Gastrocnemius medialis (tissue), 4 donors: ENCODE data around the gene MDFIC2. TPM values are rescaled to one million over a fixed set of nuclear protein-coding genes. Genes with fewer than 3 reads are reported as not detected.

Experiments used
- ATAC-seq, 2 donors: fragments of 150-250 bp; one replicate each; pipeline ENCODE4 v1.9.1; 2016
- DNase-seq, 2 donors: peaks; one replicate each; pipeline ENCODE4 v3.0.0-alpha.2; 2019
- H3K27ac ChIP-seq, 4 donors: fragments of 200-600 bp; sonication (generic); 1 replicate in 1 of 4; 2 replicates in 3 of 4; pipeline ENCODE4 v1.5.1; 2016 to 2018; ENCODE audit warnings: mild to moderate bottlenecking in 2 of 4, moderate library complexity in 1 of 4
- H3K27me3 ChIP-seq, 3 donors: fragments of 200-600 bp; sonication (generic) in 2 of 3; 1 replicate in 1 of 3; 2 replicates in 2 of 3; pipeline versions ENCODE4 v1.5.1 to v1.6.0; 2016 to 2019; ENCODE audit warnings: mild to moderate bottlenecking in 1 of 3, moderate library complexity in 1 of 3
- H3K36me3 ChIP-seq, 2 donors: fragments of 200-600 bp; sonication (generic) in 1 of 2; one replicate each; pipeline ENCODE4 v1.5.1; 2017 to 2018
- H3K4me1 ChIP-seq, 2 donors: fragments of 200-600 bp; sonication (generic) in 1 of 2; one replicate each; pipeline ENCODE4 v1.5.1; 2016 to 2017; ENCODE audit warnings: mild to moderate bottlenecking in 2 of 2
- H3K4me3 ChIP-seq, 4 donors: fragments of 200-600 bp; sonication (generic) in 3 of 4; 1 replicate in 1 of 4; 2 replicates in 3 of 4; pipeline ENCODE4 v1.5.1; 2016 to 2019; ENCODE audit warnings: mild to moderate bottlenecking in 2 of 4
- H3K9me3 ChIP-seq, 3 donors: fragments of 200-600 bp; sonication (generic) in 2 of 3; 1 replicate in 1 of 3; 2 replicates in 2 of 3; pipeline ENCODE4 v1.5.1; 2016 to 2019
- CTCF ChIP-seq, 5 experiments: fragments of 450-650 bp in 3 of 5; fragments of 200-600 bp in 2 of 5; sonication (generic) in 2 of 5; IDR thresholded peaks in 4 of 5; conservative IDR thresholded peaks in 1 of 5; 1 replicate in 4 of 5; 2 replicates in 1 of 5; pipeline ENCODE4 v1.5.1; 2016 to 2019; ENCODE audit warnings: antibody characterized with exemption in 5 of 5, mild to moderate bottlenecking in 3 of 5, moderate library complexity in 3 of 5
- POLR2A ChIP-seq, 2 donors: fragments of 450-650 bp; IDR thresholded peaks; one replicate each; pipeline ENCODE4 v1.6.1; 2017; ENCODE audit warnings: antibody characterized with exemption in 2 of 2, mild to moderate bottlenecking in 2 of 2, moderate library complexity in 2 of 2
- in situ Hi-C, 4 donors: fragments of 200-750 bp; cut with MboI; loops; one replicate each; pipeline versions ENCODE4 v1.15.0 to v1.8.0; 2017; ENCODE audit warnings: low sequenced_read_pairs in 4 of 4
- intact Hi-C: fragments of 100-400 bp; cut with DNase I; formaldehyde crosslinking; loops from one replicate; pipeline ENCODE4 v1.15.1; 2023; ENCODE audit warnings: low total_unique reads
- total RNA-seq, 4 donors: library from RNA; depleted of rRNA; stranded (reverse); fragments of >200 nt; gene quantifications; one replicate each; pipeline versions ENCODE4 v1.1.0 to v1.2.3, GENCODE V29; 2016

MDFIC2 gene
- not detected for total RNA-seq

DNA sequence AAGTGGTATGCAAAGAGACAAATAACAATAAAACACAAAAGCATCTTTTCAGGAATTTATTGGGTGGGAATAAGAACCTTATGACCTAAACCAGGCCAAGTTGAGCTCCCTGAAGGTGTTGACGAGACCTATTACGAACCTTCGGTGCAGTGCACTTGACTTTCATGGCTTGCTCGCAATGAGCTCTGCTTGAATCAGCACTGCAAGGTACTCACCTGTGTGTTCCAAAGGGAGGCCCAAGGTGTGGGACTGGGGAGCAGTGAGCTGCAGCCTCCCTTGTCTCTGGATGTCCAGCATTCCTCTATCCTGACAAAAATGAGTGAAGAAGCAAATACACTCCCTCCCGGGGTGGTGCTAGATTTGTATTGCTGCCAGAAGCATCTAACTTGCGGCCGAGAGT lies at the start of gene MDFIC2:
Gene MDFIC2 (minus strand): TSS at position 303 of the 400 bp plus-strand sequence. CDS start 665 bp downstream, outside the sequence.
- in situ Hi-C loops, result no loop called here

GRCh38 chr3:70360979-70361760 lies 48.7 kb upstream of the MDFIC2 start:
- H3K9me3 ChIP-seq, result no peaks in the 10 kb centered on the region
- intact Hi-C loops (no loop called here), in situ Hi-C loops (loop anchor here in 1 of 4 donors (25.0 kb wide), 1 partner anchor 274 kb away; no protein-coding TSS in a partner anchor)
- no peaks in the 10 kb centered on the region for H3K36me3 ChIP-seq
- TF ChIP-seq POLR2A (IDR thresholded peaks at IDR 0.05) (no peak), CTCF (IDR thresholded peaks at IDR 0.05 in 4 of 5, conservative IDR thresholded peaks at IDR 0.05 in 1 of 5) (no peak)
- DNase-seq (no peak), ATAC-seq (no peak)
- no peaks in the 10 kb centered on the region for H3K4me1 ChIP-seq
- no peak overlapping the region for H3K27ac ChIP-seq
- no peaks in the 10 kb centered on the region for H3K27me3 ChIP-seq
- H3K4me3 ChIP-seq, result no peak overlapping the region

More for the DNA sequence above, at the start of gene MDFIC2:
- no peaks in the 10 kb centered on the region for H3K27me3 ChIP-seq
- H3K4me1 ChIP-seq, result no peaks in the 10 kb centered on the region
- H3K9me3 ChIP-seq, result no peaks in the 10 kb centered on the region
- intact Hi-C loops, result no loop called here
- no peak within 1 kb of the TSS for H3K27ac ChIP-seq
- TF ChIP-seq CTCF (IDR thresholded peaks at IDR 0.05 in 4 of 5, conservative IDR thresholded peaks at IDR 0.05 in 1 of 5) (no peak), POLR2A (IDR thresholded peaks at IDR 0.05) (no peak)
- H3K4me3 ChIP-seq, result no peak within 1 kb of the TSS
- no peaks in the 10 kb centered on the region for H3K36me3 ChIP-seq
- ATAC-seq (no peak), DNase-seq (no peak)

GRCh38 chr3:70359711-70360110 lies 47.3 kb upstream of the MDFIC2 start:
- intact Hi-C loops (no loop called here), in situ Hi-C loops (loop anchor here in 1 of 4 donors (25.0 kb wide), 1 partner anchor 272 kb away; no protein-coding TSS in a partner anchor)
- ATAC-seq (no peak), DNase-seq (no peak)
- no peak for TF ChIP-seq POLR2A (IDR thresholded peaks at IDR 0.05)
- no peak for TF ChIP-seq CTCF (IDR thresholded peaks at IDR 0.05 in 4 of 5, conservative IDR thresholded peaks at IDR 0.05 in 1 of 5)
- Histone ChIP-seq H3K9me3 (no peaks in the 10 kb centered on the region), H3K36me3 (no peaks in the 10 kb centered on the region), H3K27ac (no peak overlapping the region), H3K4me3 (no peak overlapping the region), H3K27me3 (no peaks in the 10 kb centered on the region), H3K4me1 (no peaks in the 10 kb centered on the region)

- Histone ChIP-seq H3K4me3 (no peak overlapping the region), H3K4me1 (no peaks in the 10 kb centered on the region), H3K27me3 (no peaks in the 10 kb centered on the region), H3K36me3 (no peaks in the 10 kb centered on the region), H3K9me3 (no peaks in the 10 kb centered on the region), H3K27ac (no peak overlapping the region)
- in situ Hi-C loops, result loop anchor here in 1 of 4 donors (25.0 kb wide), 1 partner anchor 272 kb away; no protein-coding TSS in a partner anchor
- intact Hi-C loops, result no loop called here
- DNase-seq (no peak), ATAC-seq (no peak)
- TF ChIP-seq CTCF (IDR thresholded peaks at IDR 0.05 in 4 of 5, conservative IDR thresholded peaks at IDR 0.05 in 1 of 5) (no peak), POLR2A (IDR thresholded peaks at IDR 0.05) (no peak)
Observed at GRCh38 chr3:70358978-70359580, 46.6 kb upstream of the MDFIC2 start.
